Small intestine (tissue), 16 donors: ENCODE measurements around the gene IFNAR1. TPM values are rescaled to one million over a fixed set of nuclear protein-coding genes. Genes with fewer than 3 reads are reported as not detected.

Experiments used
- DNase-seq, 2 donors: peaks; one replicate each; pipeline versions ENCODE4 v3.0.0 to v3.0.0-alpha.2; 2013
- FAIRE-seq: peaks from 2 replicates; lab custom pipeline; 2012; peaks lifted over from hg19 to GRCh38; lab: Jason Lieb, UNC
- H3K27ac ChIP-seq, 3 donors: one replicate each; pipeline ENCODE4 v1.5.1; 2013; ENCODE audit warnings: low read length in 2 of 3, mild to moderate bottlenecking in 2 of 3, control low read depth in 1 of 3, inconsistent platforms in 1 of 3, low read depth in 1 of 3, moderate library complexity in 1 of 3
- H3K27me3 ChIP-seq, 3 donors: one replicate each; pipeline ENCODE4 v1.6.1; 2013; ENCODE audit warnings: low read length in 3 of 3, inconsistent platforms in 1 of 3; ENCODE audit not compliant: control insufficient read depth in 3 of 3, insufficient read depth in 3 of 3
- H3K36me3 ChIP-seq, 3 donors: one replicate each; pipeline ENCODE4 v1.6.1; 2013; ENCODE audit warnings: low read length in 3 of 3, inconsistent platforms in 1 of 3, low read depth in 1 of 3, mild to moderate bottlenecking in 1 of 3, moderate library complexity in 1 of 3; ENCODE audit not compliant: control insufficient read depth in 3 of 3, insufficient read depth in 2 of 3
- H3K4me1 ChIP-seq, 3 donors: one replicate each; pipeline ENCODE4 v1.6.1; 2013; ENCODE audit warnings: low read length in 2 of 3, inconsistent platforms in 1 of 3, low read depth in 1 of 3, mild to moderate bottlenecking in 1 of 3, moderate library complexity in 1 of 3; ENCODE audit not compliant: control insufficient read depth in 3 of 3, insufficient read depth in 2 of 3
- H3K4me3 ChIP-seq, 3 donors: one replicate each; pipeline ENCODE4 v1.5.1; 2013; ENCODE audit warnings: low read length in 3 of 3, control low read depth in 1 of 3, inconsistent platforms in 1 of 3, low read depth in 1 of 3, mild to moderate bottlenecking in 1 of 3, moderate library complexity in 1 of 3
- H3K9me3 ChIP-seq, 2 donors: one replicate each; pipeline ENCODE4 v1.6.1; 2013; ENCODE audit warnings: low read depth in 1 of 2, low read length in 1 of 2; ENCODE audit not compliant: control insufficient read depth in 2 of 2, insufficient read depth in 1 of 2
- WGBS, 3 donors: extraction: QIAGEN DNeasy Blood & Tissue Kit; methylation state at CpG; one replicate each; pipeline ENCODE4 v1.1.7; 2013; 5-methylcytosine and 5-hydroxymethylcytosine counted together
- long read RNA-seq, 10 donors: transcript quantifications; one replicate each; lab custom pipeline, GENCODE V29; 2026
- polyA plus RNA-seq, 4 donors: library from polyadenylated mRNA; stranded (reverse) in 3 of 4; unstranded in 1 of 4; fragments of 200-250 nt in 3 of 4; fragments of 120-200 nt in 1 of 4; gene quantifications; one replicate each; pipeline versions ENCODE4 v1.2.1 to v1.2.3, GENCODE V29; 2013
- donor health status: healthy with polysubstance abuse.
- donor health status: control.
- donor health status: control.
- donor health status: Bipolar disorder and iron deficiency.
- donor health status: healthy.

IFNAR1 gene
- polyA plus RNA-seq, result 10 to 100 TPM in 2 of 4 donors, 1 to 10 TPM in 2; 6.0 to 31.0 (median 17.3) TPM
- long read RNA-seq, donor 1, full-length matches to known transcripts, result 6 of 34 reads
- long read RNA-seq, donor 1, partial matches to known transcripts, result 28 of 34 reads
- long read RNA-seq, donor 1, other reads (novel, unspliced or antisense), result 0 of 34 reads
- long read RNA-seq, donor 2, full-length matches to known transcripts, result 1 of 1 reads
- long read RNA-seq, donor 2, partial matches to known transcripts, result 0 of 1 reads
- long read RNA-seq, donor 2, other reads (novel, unspliced or antisense), result 0 of 1 reads
- long read RNA-seq, donor 3, full-length matches to known transcripts, result 3 of 3 reads
- long read RNA-seq, donor 3, partial matches to known transcripts, result 0 of 3 reads
- long read RNA-seq, donor 3, other reads (novel, unspliced or antisense), result 0 of 3 reads
- long read RNA-seq, donor 4, result 0 reads
- long read RNA-seq, donor 5, result 0 reads
- long read RNA-seq, donor 6, full-length matches to known transcripts, result 4 of 16 reads
- long read RNA-seq, donor 6, partial matches to known transcripts, result 12 of 16 reads
- long read RNA-seq, donor 6, other reads (novel, unspliced or antisense), result 0 of 16 reads
- long read RNA-seq, donor 7, full-length matches to known transcripts, result 9 of 22 reads
- long read RNA-seq, donor 7, partial matches to known transcripts, result 13 of 22 reads
- long read RNA-seq, donor 7, other reads (novel, unspliced or antisense), result 0 of 22 reads
- long read RNA-seq, donor 8, result 0 reads
- long read RNA-seq, donor 9, full-length matches to known transcripts, result 2 of 2 reads
- long read RNA-seq, donor 9, partial matches to known transcripts, result 0 of 2 reads
- long read RNA-seq, donor 9, other reads (novel, unspliced or antisense), result 0 of 2 reads
- long read RNA-seq, donor 10, full-length matches to known transcripts, result 5 of 11 reads
- long read RNA-seq, donor 10, partial matches to known transcripts, result 6 of 11 reads
- long read RNA-seq, donor 10, other reads (novel, unspliced or antisense), result 0 of 11 reads

GRCh38 chr21:33324291-33325221 is at the start of gene IFNAR1:
Gene IFNAR1, plus strand, starts transcription at chr21:33324970. Its CDS starts 86 bp downstream, at chr21:33325056.
- WGBS, 3 donors, result 0 to 1% (median 0%) methylated on average over 76 to 86 of the region's 86 CpGs
- no peak for FAIRE-seq
- H3K27me3 ChIP-seq, result no peaks in the 10 kb centered on the region

GRCh38 chr21:33278721-33279120 is 46.0 kb upstream of the IFNAR1 start:
- Histone ChIP-seq H3K27ac (no peak overlapping the region), H3K36me3 (peaks cover 10 to 41% (median 35%) of the 10 kb centered on the region in 3 donors), H3K9me3 (peaks cover 0 to 7% of the 10 kb centered on the region in 2 donors), H3K27me3 (no peaks in the 10 kb centered on the region), H3K4me3 (no peak overlapping the region), H3K4me1 (no peaks in the 10 kb centered on the region)
- FAIRE-seq, result no peak
- 90 to 97% (median 91%) methylated on average over 2 of the region's 2 CpGs for WGBS, 3 donors
- DNase-seq, result no peak

More at GRCh38 chr21:33324291-33325221, at the start of gene IFNAR1:
- H3K4me1 ChIP-seq, result peaks cover 4 to 11% (median 9%) of the 10 kb centered on the region in 3 donors
- DNase-seq, result peak; percentile 98 to 99
- no peaks in the 10 kb centered on the region for H3K9me3 ChIP-seq
- H3K4me3 ChIP-seq, result peak within 1 kb of the TSS; percentile 67 to 93 (median 86)
- H3K36me3 ChIP-seq, result no peaks in the 10 kb centered on the region
- H3K27ac ChIP-seq, result peak within 1 kb of the TSS; percentile 92 to 99 (median 97)

- FAIRE-seq, result no peak
- peaks cover 0 to 7% of the 10 kb centered on the region in 2 donors for H3K9me3 ChIP-seq
- H3K4me1 ChIP-seq, result no peaks in the 10 kb centered on the region
- H3K4me3 ChIP-seq, result no peak overlapping the region
- no peaks in the 10 kb centered on the region for H3K27me3 ChIP-seq
- no peak overlapping the region for H3K27ac ChIP-seq
- DNase-seq, result no peak
- peaks cover 8 to 42% (median 34%) of the 10 kb centered on the region in 3 donors for H3K36me3 ChIP-seq
- 80 to 99% (median 98%) methylated on average over 3 of the region's 3 CpGs for WGBS, 3 donors
These were observed 45.4 kb upstream of the IFNAR1 start for GRCh38 chr21:33279330-33279820.

GRCh38 chr21:33281096-33281652 is 43.6 kb upstream of the IFNAR1 start:
- no peak for DNase-seq
- FAIRE-seq, result no peak
- 85 to 94% (median 89%) methylated on average over 6 of the region's 6 CpGs for WGBS, 3 donors
- Histone ChIP-seq H3K4me3 (no peak overlapping the region), H3K27ac (no peak overlapping the region), H3K27me3 (no peaks in the 10 kb centered on the region), H3K36me3 (peaks cover 10 to 55% (median 36%) of the 10 kb centered on the region in 3 donors), H3K9me3 (peaks cover 0 to 5% of the 10 kb centered on the region in 2 donors), H3K4me1 (peaks cover 0 to 1% (median 0%) of the 10 kb centered on the region in 3 donors)

GRCh38 chr21:33283203-33283602 is 41.6 kb upstream of the IFNAR1 start:
- no peak for FAIRE-seq
- Histone ChIP-seq H3K4me3 (no peak overlapping the region), H3K27ac (no peak overlapping the region), H3K9me3 (peaks cover 0 to 5% of the 10 kb centered on the region in 2 donors), H3K27me3 (no peaks in the 10 kb centered on the region), H3K4me1 (peaks cover 0 to 3% (median 0%) of the 10 kb centered on the region in 3 donors), H3K36me3 (peaks cover 8 to 63% (median 33%) of the 10 kb centered on the region in 3 donors)
- DNase-seq, result no peak
- 91 to 96% (median 95%) methylated on average over 5 of the region's 5 CpGs for WGBS, 3 donors

DNA sequence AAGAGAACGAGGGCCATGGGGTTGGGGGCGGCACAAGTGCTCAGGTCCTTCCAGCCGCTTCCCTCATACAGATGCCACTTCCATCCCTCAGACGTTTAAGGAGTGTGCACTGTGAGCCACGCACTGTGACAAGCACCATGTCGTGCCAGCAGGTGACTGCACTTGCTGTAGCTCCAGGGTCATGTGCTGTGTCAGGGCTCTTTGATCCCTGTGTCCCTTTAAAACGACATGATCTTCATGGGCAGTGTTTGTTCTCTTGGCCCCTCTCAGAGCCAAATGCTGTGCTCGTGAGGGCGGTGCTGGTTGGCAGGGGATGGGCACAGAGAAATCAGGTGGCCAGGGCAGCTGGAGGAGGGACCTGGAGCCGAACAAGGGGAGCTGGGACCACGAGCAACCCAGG is 38.7 kb upstream of the IFNAR1 start:
- Histone ChIP-seq H3K27ac (peak overlapping the region in 1 of 3 donors; percentile 82), H3K27me3 (no peaks in the 10 kb centered on the region), H3K36me3 (peaks cover 3 to 81% (median 26%) of the 10 kb centered on the region in 3 donors), H3K4me3 (no peak overlapping the region), H3K4me1 (peaks cover 0 to 3% (median 0%) of the 10 kb centered on the region in 3 donors), H3K9me3 (no peaks in the 10 kb centered on the region)
- no peak for FAIRE-seq
- WGBS, 3 donors, result 50 to 70% (median 66%) methylated on average over 11 of the region's 11 CpGs
- no peak for DNase-seq
